NCI-H1105 treated with DMSO at 0.1 percent for 48 hours (cell line): ENCODE measurements around the gene PNMA8A.
A peak's percentile ranks its signal among the peaks of the same experiment; 100 is the strongest.
"Not testable (repeated sequence)": the region's sequence is repeated elsewhere in the genome, so short reads cannot be mapped to it uniquely, and the experiment has no call there.

ENCODE experiments used
- DNase-seq: peaks from one replicate; lab custom pipeline; 2025; lab: John Stamatoyannopoulos, UW

Gene PNMA8A, protein sequence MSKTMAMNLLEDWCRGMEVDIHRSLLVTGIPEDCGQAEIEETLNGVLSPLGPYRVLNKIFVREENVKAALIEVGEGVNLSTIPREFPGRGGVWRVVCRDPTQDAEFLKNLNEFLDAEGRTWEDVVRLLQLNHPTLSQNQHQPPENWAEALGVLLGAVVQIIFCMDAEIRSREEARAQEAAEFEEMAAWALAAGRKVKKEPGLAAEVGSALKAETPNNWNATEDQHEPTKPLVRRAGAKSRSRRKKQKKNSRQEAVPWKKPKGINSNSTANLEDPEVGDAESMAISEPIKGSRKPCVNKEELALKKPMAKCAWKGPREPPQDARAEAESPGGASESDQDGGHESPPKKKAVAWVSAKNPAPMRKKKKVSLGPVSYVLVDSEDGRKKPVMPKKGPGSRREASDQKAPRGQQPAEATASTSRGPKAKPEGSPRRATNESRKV

DNA sequence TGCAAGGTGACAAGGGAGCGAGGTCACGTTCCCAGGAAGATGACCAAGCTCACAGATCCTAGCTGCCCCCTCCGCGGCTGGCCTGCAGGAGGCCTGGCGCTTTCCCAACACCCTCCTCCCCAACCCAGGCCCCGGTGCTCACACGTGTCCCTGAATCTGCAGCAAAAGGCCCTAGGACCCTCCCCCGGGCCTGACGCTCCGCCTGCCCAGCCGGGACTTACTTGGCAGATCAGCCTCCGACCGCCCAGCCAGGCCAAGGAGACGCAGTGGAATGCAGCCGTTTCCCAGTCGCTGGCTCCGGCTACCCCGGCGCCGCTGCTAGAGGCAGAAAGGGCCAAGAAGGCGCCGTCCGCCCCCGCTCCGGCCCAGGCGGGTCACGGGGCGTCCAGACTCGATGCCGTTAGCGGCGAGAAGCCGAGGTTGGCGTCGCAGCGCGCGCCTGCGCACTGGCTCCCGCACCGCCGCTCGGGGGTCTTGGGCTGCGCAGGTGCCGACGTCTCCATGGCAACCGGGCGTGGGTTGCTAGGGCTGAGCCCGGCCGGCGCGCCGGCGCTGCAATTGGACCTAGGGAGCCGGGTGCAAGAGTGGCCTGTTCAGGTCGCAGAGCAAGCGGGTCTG lies at the start of gene PNMA8A:
Gene PNMA8A (minus strand): TSS at position 448 of the 618 bp plus-strand sequence. CDS start 528 bp downstream, outside the sequence.
- peak; percentile 95 for DNase-seq

DNA sequence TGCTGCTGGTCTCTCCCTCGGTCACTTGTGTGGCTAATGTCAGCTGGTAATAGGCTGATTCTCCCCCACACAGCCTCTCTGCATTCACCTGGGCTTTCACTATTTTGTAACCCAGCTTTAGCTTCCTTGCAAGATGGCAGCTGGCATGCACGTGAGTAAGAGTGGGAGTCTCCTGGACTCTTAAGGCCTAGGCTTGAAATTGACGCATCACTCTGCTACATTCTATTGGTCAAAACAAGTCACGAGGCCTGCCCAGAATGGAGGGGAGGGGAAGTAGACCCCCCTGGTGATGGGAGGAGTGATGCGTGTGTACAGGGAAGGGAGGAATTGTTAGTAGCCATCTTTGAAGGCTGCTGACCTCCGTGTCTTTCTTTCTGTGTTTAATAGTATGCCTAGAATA lies 49.3 kb upstream of the PNMA8A start:
- DNase-seq: no peak

DNA sequence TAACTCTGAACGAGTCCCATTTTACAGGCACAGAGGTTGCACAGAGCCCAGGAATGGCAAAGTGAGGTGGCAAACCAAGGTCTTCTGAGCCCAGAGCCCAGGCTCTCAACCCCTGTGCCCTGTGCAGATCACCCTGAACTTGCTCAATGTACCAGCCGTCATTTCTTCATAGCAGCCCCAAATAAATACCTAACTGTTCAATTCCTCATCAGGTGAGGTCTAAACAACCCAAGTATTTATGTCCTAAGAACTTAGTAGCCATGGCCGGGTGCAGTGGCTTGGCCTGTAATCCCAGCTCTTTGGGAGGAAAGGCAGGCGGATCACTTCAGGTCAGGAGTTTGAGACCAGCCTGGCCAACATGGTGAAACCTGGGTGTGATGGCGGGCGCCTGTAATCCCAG lies 46.1 kb upstream of the PNMA8A start:
- no peak for DNase-seq

DNA sequence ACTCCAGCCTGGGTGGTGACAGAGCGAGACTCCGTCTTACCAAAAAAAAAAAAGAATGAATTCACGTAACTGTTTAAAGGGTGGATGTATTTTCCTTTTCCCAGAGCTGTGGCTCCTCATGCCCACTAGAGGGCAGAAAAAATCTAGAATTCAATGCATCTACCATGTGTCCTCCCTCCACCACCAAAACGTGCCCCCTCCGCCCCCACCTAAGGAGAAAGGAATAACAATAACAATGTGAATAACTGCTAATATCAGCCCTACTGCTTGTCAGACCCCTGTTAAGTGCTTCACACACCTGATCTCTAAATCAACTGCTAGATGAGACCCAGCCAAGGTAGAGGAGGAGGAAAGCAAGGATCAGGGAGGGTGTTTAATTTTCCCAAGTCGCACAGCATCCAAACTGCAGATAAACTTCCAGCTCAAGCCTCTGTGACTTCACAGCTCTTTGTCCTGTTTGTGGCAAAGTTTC lies 44.6 kb upstream of the PNMA8A start:
- peak; percentile 32 for DNase-seq

DNA sequence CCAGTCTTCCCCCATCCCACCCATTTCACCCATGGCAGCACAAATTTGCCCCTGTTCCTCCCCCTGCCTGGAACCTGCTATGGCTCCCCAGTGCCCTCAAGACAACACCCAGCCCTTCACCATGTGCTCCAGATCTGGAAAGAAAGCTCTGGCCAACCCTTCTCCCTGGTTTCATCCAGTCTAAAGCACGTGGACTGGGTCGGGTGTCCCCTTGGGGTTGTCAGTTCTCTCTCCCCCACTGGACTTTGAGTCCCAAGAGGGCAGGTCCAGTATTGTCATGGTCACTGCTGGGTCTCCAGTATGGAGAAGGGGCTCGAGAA lies 43.9 kb upstream of the PNMA8A start:
- DNase-seq: no peak

DNA sequence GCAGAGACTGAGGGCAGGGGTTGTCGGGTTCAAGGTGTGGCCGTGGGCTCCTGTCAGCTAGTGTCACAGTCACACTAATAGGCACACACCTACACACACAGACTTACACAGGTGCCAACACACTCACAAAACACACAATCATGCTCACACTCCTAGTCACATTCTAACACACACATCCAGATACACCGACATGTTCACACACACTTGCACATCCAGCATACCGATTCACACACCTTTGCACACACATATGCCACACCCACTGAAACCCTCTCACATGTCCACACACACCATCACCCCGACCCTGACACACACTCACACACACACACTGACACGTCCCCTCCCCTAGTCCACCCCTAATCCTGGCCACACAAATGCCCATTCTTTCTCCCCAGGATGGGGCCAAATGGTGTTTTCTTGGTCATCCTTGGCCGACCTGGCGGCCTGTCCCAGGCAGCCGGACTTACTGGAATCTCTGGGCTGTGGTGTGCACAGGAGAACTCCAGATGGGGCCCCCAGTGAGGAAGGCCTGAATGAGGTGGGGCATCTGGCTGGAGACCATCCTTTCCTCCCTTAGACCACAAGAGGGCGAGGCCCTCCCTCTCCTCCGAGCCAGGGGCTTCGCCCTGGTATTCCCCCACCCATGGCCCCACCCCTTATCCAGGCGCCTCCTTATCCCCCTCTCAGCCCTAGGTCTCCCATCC lies 43.4 kb upstream of the PNMA8A start:
- no peak for DNase-seq

DNA sequence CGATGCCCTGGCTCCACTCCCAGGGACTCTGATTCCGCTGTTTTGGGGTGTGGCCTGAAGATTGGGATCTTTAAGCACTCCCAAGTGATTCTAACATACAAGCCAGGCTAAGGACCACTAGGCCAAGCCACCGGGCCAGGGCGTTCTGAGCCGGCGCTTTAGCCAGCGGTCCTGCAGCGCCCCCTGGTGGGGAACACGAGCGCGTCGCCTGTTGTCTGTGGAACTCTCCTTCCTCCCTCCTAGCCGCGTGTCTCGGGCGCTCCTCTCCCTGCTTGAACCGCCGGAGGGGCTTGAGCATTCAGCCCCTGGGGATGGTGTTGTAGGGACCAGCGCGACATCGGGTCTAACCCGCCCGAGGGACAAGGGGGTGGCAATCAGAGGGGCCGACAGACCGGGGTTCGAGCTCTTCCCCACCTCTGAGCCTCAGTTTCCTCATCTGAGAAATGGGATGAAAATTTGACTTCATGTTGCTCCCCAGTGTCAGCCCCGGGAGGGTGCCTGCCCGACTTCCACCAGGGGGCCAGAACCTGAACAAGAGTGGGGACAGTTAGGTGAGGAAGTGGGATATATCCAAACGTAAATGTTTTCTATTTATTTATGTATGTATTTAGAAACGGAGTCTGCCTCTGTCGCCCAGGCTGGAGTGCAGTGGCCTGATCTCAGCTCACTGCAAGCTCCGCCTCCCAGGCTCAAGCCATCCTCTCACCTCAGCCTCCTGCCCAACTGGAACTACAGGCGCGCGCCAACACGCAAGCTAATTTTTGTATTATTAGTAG lies 42.3 kb upstream of the PNMA8A start:
- peak; percentile 38 for DNase-seq

DNA sequence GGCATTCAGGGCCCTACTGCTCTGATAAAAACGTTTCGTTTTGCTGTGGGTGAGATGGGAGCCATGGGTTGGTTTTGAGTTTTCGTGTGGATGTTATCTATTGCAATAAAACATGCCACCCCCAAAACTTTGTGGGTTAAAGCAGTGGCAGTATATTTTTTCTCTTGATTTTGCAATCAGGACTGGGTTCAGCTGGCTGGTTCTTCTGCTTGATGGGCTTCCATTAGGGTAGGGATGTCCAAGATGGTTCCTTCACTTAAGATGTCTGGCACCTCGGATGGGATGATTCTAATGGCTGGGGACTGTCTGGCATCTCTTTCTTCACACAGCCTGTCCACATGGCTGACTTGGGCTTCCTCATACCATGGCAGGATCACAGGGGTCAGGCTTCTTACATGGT lies 39.9 kb upstream of the PNMA8A start:
- DNase-seq: no peak

DNA sequence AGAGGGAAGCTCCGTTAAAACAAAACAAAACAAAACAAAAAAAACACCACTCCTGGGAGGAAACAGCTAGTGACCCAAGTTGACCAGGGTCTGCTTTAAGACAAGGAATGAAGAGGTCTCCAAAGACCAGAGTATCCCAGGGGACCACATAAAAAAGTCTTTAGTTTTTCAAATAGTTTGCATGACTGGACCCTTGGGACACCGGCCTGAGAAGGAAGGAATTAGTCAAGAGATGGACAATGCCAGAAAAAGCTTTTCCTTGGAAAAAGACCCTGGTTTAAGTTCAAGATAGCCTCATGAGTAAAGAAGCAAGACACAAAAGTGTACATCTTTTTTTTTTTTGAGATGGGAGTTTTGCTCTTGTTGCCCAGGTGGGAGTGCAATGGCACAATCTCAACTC lies 36.8 kb upstream of the PNMA8A start:
- DNase-seq: no peak

DNA sequence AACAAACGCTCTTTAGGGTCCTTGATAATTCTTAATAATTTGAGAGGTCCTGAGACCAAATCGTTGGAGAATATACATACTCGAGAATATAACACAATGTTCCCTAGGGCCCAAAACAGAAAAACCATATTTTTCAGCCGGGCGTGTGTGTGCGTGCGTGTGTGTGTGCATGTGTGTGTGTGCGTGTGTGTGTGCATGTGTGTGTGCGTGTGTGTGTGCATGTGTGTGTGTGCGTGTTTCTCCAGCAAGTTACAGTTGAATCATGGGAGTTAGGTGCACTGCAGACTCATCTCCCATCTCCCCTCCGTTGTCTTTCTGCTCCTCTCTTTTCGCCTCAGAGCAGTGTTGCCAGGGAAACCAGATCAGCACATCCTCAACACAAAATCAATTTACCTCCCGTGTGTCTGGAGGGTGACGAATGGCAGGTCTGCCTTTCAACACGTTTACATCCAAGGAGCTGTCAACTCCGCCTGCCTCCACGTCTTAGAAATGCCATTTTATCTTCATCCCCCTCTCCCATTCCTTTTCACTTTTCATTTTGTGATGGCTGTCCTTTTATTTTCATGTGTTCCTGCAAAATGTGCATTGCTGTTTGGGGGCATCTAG lies 32.6 kb upstream of the PNMA8A start:
- no peak for DNase-seq

DNA sequence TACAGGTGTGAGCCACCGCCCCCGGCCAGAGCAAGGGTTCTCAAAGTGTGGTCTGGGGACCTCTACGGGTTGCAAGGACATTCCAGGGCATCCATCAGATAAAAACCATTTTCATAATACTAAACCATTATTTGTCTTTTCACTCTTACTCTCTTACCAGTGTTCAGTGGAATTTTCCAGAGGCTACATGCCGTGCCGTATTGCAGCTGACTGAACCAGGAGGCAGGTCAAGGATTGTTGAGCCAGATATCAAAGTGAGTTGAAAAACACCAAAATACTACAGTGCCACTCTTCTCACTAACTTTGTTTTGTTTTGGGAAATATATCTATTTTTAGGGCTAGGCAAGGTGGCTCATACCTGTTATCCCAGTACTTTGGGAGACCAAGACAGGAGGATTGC lies 31.5 kb upstream of the PNMA8A start:
- no peak for DNase-seq

DNA sequence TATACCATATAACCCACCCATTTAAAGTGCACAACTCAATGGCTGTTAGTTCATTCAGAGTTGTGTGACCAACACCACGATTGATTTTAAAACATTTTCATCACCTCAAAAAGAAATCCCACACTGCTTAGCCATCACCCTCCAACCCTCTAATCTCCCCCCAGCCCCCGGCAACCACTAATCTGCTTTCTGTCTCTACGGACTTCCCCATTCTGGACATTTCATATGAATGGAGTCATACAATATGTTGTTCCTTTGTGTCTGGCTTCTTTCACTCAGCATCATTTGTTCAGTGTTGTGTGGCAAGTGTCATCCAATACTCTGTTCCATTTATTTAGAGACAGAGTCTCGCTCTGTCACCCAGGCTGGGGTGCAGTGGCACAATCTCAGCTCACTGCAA lies 28.3 kb upstream of the PNMA8A start:
- DNase-seq: no peak

DNA sequence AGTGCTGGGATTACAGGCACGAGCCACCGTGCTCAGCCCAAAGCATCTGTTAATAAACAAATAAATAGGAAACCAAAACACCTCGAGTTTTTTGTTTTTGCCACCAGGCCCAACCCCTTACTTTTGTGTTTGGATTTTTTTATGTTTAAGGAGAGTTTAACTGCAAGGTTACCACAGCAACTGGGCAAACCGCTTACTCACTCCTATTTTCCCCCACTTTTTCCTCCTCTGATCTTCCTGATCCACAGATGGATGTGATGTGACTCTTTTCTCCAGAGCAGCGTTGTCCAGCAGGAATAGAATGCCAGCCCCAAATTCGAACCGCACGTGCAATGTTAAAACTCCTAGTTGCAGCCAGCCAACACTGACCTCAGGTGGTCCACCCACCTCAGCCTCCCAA lies 26.4 kb upstream of the PNMA8A start:
- DNase-seq: no peak

DNA sequence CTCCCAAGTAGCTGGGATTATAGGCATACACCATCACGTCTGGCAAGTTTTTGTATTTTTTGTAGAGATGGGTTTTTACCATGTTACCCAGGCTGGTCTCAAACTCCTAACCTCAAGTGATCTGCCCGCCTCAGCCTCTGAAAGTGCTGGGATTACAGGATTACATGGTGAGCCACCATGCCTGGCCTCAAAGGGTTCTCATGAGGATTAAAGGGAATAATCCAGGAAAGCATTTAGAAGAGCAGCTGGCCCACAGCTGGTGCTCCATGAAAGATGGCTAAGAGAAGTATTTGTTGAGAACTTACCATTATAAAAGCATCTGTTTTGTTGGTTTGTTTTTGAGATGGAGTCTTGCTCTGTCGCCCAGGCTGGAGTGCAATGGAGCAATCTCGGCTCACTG lies 25.5 kb upstream of the PNMA8A start:
- DNase-seq: not testable (repeated sequence)

DNA sequence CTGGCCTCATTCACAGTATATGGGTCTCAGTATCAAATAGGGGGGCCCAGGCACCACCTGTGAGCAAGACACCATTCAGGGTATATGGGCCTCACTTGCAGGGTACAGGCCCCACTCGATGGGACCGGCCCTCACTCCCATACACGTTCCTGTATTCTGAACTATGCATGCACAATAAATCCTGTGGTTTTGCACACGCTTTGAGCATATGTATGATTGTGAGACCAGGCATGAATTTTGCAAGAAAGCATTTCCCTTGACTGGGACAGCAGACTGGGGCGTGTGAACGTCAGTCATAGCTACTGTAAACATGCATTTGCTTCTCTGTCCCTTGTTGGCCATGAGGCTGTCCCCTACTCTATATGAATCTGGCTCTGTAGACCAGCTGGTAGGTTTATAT lies 24.9 kb upstream of the PNMA8A start:
- no peak for DNase-seq

DNA sequence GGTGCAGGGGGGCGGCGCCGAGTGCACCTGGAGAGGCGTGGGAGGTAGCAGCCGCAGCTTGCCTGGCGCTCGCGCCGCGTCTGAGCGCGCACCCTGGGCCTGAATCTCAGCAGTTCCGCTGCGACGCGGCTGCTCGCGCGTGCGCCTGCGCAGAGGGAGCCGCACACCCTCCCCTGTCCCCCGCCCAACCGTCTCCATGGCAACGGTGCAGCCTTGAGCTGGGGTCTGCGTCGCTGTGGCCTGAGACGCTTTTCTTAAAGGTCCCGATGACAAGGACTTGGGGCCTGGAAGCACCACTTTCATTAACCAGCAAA lies 24.4 kb upstream of the PNMA8A start, which contains the start of gene PNMA8B:
Gene PNMA8B (minus strand): TSS at position 82 of the 314 bp plus-strand sequence. CDS start 402 bp downstream, outside the sequence.
- peak; percentile 93 for DNase-seq

DNA sequence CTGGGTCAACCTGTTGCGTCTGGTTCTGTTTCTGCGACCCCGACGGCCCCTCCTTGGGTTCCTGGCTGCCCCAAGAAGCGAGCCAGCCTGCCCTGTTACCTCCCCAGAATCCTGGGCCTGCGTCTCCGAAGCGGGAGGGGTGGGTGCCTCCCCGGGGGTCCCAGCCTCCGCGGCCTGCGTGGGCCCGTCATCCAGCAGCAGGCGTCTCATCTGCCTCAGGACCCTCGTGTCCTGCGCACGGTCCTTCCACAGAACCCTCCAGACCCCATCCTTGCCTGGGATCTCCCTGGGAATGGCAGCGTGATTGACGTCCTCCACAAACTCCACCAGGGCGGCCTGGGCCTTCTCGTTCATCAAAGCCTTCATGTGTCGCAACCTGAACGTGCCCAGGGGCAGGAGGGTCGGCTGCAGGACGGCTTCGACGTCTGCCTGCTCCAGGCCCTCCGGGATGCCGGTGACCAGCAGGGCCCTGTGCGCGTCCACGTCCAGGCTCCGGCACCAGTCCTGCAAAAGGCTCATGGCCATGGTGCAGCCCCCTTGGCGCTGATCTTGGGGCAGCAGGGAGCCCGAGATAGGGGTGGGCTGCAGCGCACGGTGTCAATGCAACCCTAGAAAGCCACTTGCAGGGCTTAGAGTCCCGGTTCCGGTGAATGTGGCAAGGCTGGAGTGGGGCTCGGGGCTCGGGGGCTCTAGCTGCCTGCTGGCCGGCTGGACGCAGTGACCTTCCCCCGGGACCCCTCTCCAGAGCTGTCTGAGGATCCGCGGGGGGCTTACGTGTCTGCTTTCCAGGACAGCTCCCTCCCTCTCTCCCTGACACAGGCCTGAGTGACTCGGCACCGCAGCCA lies 23.8 kb upstream of the PNMA8A start:
- no peak for DNase-seq

DNA sequence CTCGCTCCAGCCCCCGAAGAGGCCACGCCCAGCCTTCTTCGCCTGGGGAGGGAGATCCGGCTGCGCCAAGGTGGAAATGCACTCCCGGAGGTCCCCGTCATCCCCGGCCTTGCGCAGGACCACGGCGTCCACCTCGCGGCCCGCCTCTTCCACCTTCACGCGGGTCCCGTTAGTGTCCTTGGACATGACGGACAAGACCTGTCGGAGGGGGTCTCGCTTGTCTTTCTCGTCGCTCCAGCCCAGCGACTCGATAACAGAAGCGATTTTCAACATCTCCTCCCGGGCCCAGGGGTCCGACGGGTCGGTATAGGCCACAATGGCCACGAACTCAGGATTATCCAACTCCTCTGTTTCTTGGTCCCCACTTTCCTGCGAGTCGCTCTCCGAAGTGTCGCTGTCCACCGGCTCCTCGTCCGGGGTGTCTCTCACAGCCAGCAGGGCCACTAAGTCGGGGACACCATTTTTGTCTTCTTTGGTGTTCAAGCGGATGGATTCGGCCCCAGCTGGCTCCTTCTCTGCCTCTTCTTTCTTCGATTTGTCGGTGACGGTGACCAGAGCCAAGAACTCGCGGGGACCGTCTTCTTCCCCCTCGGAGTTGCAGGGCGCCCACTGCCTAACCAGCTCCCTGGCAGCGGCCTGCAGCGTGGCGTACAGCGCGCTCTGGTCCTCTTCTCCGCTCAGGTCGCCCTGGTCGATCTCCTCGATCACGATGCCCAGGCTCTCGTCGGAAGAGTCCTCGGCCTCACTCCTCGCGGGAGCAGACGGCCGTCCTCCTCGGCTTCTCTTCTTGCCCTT lies 23.0 kb upstream of the PNMA8A start:
- DNase-seq: no peak

DNA sequence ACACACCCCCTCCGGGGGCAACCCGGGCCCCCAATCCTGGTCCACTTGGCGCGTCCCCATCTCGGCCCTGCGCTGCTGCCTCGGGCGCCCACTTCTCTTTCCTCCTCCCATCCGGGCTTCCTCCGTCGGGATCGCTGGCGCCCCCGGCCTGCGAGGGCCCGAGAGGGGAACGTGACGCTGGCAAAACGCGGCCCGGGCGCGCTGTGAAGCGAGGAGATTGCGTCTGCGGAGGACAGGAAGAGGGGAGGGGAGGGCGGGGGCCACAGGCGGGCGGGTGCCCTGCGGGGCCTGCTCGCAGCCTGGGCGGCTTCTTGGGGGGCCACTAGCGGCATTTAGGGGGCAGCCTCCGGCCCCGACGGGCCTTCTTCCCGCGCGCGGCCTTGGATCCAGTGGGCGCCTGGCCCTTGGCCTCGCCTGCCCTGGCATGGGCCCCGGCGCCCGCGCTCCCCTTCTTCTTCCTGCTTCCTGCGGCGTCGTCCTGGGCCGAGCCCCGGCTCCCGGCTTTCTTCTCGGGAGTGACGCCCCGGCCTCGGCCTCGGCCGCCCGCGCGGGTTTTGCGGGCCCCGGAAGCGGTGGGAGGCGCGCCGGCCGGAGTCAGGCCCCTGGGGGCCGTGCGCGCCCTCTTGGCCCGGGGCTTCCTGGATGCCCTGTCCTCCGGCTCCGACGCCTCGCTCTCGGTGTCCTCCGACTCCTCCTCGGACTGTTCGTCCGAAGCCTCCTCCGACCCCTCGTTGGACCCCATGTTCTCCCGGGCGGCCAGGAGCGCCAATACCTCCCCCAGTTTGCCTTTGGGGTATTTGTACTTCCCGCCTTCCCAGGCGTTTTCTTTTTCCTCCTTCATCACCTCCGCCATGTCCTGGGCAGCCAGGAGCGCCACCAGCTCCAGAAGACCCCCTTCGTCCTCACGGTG lies 22.1 kb upstream of the PNMA8A start:
- no peak for DNase-seq
